Measurements from ENCODE around the gene RAB11A.

Gene RAB11A

GRCh38 chr15:65900488-65900887, 31.2 kb downstream of the RAB11A start:
- Histone ChIP-seq H3K27me3 (ENCODE audit: insufficient read depth, poor library complexity, severe bottlenecking) (no peaks in the 10 kb centered on the region), H3K4me3 (replicated peaks; ENCODE audit: insufficient read depth, low read length) (no peak overlapping the region), H3K27ac (replicated peaks) (no peak overlapping the region)
- TF ChIP-seq SPI1 (IDR thresholded peaks at IDR 0.05; ENCODE audit: borderline replicate concordance, low read depth) (peak; percentile 85), REST (IDR thresholded peaks at IDR 0.05; ENCODE audit: insufficient replicate concordance, low read depth) (no peak), POLR2AphosphoS5 (IDR thresholded peaks at IDR 0.05; ENCODE audit: low read depth) (no peak), GABPA (IDR thresholded peaks at IDR 0.05; ENCODE audit: low read depth) (no peak)
- TF ChIP-seq, protein P1, sequence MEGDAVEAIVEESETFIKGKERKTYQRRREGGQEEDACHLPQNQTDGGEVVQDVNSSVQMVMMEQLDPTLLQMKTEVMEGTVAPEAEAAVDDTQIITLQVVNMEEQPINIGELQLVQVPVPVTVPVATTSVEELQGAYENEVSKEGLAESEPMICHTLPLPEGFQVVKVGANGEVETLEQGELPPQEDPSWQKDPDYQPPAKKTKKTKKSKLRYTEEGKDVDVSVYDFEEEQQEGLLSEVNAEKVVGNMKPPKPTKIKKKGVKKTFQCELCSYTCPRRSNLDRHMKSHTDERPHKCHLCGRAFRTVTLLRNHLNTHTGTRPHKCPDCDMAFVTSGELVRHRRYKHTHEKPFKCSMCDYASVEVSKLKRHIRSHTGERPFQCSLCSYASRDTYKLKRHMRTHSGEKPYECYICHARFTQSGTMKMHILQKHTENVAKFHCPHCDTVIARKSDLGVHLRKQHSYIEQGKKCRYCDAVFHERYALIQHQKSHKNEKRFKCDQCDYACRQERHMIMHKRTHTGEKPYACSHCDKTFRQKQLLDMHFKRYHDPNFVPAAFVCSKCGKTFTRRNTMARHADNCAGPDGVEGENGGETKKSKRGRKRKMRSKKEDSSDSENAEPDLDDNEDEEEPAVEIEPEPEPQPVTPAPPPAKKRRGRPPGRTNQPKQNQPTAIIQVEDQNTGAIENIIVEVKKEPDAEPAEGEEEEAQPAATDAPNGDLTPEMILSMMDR (IDR thresholded peaks at IDR 0.05; ENCODE audit: insufficient read depth, low read length) = no peak
- DNase-seq (ENCODE audit: low read depth in 1 of 2, low spot score in 1 of 2) = peak in 1 of 2 experiments; percentile 15

GRCh38 chr15:65901336-65901735, 32.0 kb downstream of the RAB11A start:
- Histone ChIP-seq H3K27ac (replicated peaks) (peak overlapping the region; percentile 1), H3K4me3 (replicated peaks; ENCODE audit: insufficient read depth, low read length) (no peak overlapping the region), H3K27me3 (ENCODE audit: insufficient read depth, poor library complexity, severe bottlenecking) (no peaks in the 10 kb centered on the region)
- TF ChIP-seq REST (IDR thresholded peaks at IDR 0.05; ENCODE audit: insufficient replicate concordance, low read depth) (no peak), GABPA (IDR thresholded peaks at IDR 0.05; ENCODE audit: low read depth) (no peak), SPI1 (IDR thresholded peaks at IDR 0.05; ENCODE audit: borderline replicate concordance, low read depth) (no peak), POLR2AphosphoS5 (IDR thresholded peaks at IDR 0.05; ENCODE audit: low read depth) (no peak)
- DNase-seq (ENCODE audit: low read depth in 1 of 2, low spot score in 1 of 2) = no peak

DNA sequence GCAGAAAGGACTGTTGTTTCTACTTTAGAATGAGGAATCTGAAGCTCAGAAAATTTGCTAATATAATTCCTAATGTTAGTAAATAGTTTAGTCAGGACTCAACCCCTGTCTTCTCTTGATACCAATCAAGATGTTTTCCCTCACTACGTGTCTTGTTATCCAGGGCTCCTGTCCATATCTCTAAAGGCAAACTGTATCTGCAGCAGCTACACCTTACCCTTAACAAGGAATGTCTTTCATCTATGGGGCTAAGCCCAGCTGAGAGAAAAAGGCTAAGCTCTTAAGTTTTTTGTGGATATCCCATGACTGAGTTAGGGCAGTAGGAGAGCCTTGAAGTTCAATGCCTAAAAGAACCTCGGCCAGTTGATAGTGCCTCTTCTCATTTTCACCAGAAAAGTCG, 32.5 kb downstream of the RAB11A start:
- no peak for DNase-seq (ENCODE audit: low read depth in 1 of 2, low spot score in 1 of 2)
- H3K27ac ChIP-seq (replicated peaks) = peak overlapping the region; percentile 1; the same call in 1 of the 2 replicates
- no peaks in the 10 kb centered on the region for H3K27me3 ChIP-seq (ENCODE audit: insufficient read depth, poor library complexity, severe bottlenecking)

More for the DNA sequence above, 32.5 kb downstream of the RAB11A start:
- H3K4me3 ChIP-seq (replicated peaks; ENCODE audit: insufficient read depth, low read length) = no peak overlapping the region
- TF ChIP-seq SPI1 (IDR thresholded peaks at IDR 0.05; ENCODE audit: borderline replicate concordance, low read depth) = no peak
- no peak for TF ChIP-seq REST (IDR thresholded peaks at IDR 0.05; ENCODE audit: insufficient replicate concordance, low read depth)
- no peak for TF ChIP-seq GABPA (IDR thresholded peaks at IDR 0.05; ENCODE audit: low read depth)
- TF ChIP-seq, protein P1 (IDR thresholded peaks at IDR 0.05; ENCODE audit: insufficient read depth, low read length) = no peak
- no peak for TF ChIP-seq POLR2AphosphoS5 (IDR thresholded peaks at IDR 0.05; ENCODE audit: low read depth)

Measured in HL-60 (cell line).